Esophagus muscularis mucosa (tissue), 3 donors: Measurements from ENCODE around the gene PAGE2.

Experiments
- CTCF ChIP-seq, 3 experiments: fragments of 200-600 bp in 2 of 3; fragments of 450-650 bp in 1 of 3; sonication (generic) in 2 of 3; IDR thresholded peaks; one replicate each; pipeline ENCODE4 v1.5.1; 2017 to 2019; ENCODE audit warnings: antibody characterized with exemption in 3 of 3, mild to moderate bottlenecking in 2 of 3, moderate library complexity in 1 of 3
- POLR2A ChIP-seq: fragments of 450-650 bp; IDR thresholded peaks from one replicate; pipeline ENCODE4 v1.6.1; 2017; ENCODE audit warnings: antibody characterized with exemption, moderate library complexity, mild to moderate bottlenecking, low read depth
- POLR2AphosphoS5 ChIP-seq, 2 donors: sonication (generic); formaldehyde crosslinking; IDR thresholded peaks; one replicate each; pipeline ENCODE4 v1.6.1; 2017; ENCODE audit warnings: antibody characterized with exemption in 2 of 2

- TF ChIP-seq POLR2AphosphoS5 (IDR thresholded peaks at IDR 0.05): no peak
- no peak for TF ChIP-seq POLR2A
- no peak for TF ChIP-seq CTCF (IDR thresholded peaks at IDR 0.05)
Measured at GRCh38 chrX:55129361-55129760, 40.5 kb downstream of the PAGE2 start.
